ENCODE measurements around the gene KHDC4. TPM values are rescaled to one million over a fixed set of nuclear protein-coding genes. Genes with fewer than 3 reads are reported as not detected.
A peak's percentile ranks its signal among the peaks of the same experiment; 100 is the strongest.
"Not testable (repeated sequence)": the region's sequence is repeated elsewhere in the genome, so short reads cannot be mapped to it uniquely, and the experiment has no call there.

The KHDC4 gene
- total RNA-seq, 2 experiments from 2014 or later = 82.3 to 87.2 TPM

DNA sequence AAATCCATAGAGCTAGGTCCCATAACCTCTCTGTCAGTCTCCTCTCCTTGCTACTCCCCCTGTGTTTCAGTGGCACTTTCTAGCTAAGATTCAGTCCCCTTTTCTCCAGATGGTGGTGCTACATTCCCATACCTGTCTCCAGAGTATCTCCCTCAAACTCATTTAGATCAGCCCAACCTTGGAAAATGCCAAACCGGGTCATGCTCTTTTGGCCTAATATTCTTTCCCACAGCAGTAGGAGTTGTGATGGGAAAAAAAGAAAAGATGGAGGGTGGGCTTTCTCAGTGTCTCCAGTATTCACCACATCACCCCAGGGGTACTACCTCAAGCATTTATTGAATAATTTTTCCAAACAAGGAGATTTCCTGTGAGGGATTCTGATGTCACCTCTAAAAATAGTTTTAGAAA lies 4.0 kb upstream of the KHDC4 start:
- CTCF ChIA-PET = interaction anchor here (0.7 to 5.6 kb wide), 19 partner anchors 8 to 192 kb away, joined by 3 to 135 read pairs (median 4); partner anchors contain the start of gene ARHGEF2

DNA sequence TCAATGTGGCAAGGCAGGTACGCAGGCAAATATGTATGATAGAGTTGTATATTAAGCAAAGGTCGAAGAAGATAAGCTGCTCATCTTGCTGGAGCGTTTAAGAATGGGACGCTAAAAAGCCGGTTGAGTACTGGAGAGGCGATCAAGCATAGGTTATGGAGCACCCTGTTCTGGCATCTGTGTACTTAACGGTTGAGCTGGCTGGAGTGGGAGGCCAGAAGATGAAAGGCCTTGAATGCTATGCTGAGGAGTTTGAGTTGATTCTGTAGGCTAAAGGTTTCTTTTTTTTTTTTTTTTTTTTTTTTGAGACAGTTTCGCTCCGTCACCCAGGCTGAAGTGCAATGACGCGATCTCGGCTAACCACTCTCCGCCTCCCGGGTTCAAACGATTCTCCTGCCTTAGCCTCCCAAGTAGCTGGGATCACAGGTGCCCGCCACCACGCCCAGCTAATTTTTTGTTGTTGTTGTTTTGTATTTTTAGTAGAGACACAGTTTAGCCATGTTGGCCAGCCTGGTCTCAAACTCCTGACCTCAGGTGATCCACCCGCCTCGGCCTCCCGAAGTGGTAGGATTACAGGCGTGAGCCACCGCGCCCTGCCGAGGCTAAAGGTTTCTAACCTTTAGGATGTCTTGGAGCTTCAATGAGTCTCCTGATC lies 850 bp upstream of the KHDC4 start:
- Mint-ChIP-seq H3K27ac (no peak overlapping the region), H3K27me3 (ENCODE audit: low read depth) (no peaks in the 10 kb centered on the region), H3K36me3 (ENCODE audit: low read depth) (peaks cover 26% of the 10 kb centered on the region), H3K4me1 (ENCODE audit: low read depth) (peaks cover 47% of the 10 kb centered on the region), H3K9me3 (no peaks in the 10 kb centered on the region), H3K4me3 (no peak overlapping the region)
- intact Hi-C loops (cut with micrococcal nuclease) = loop anchor here (1.0 kb wide), 10 partner anchors 11 to 403 kb away; partner anchors contain the start of genes ARHGEF2, CCT3, LAMTOR2 and RIT1
- no peak for DNase-seq
- CTCF ChIA-PET = interaction anchor here (0.7 to 4.1 kb wide), 7 partner anchors 10 to 131 kb away, joined by 3 to 36 read pairs (median 5); partner anchors contain the start of gene ARHGEF2

More for the DNA sequence above, 4.0 kb upstream of the KHDC4 start:
- Mint-ChIP-seq H3K27me3 (ENCODE audit: low read depth) (no peaks in the 10 kb centered on the region), H3K36me3 (ENCODE audit: low read depth) (peaks cover 3% of the 10 kb centered on the region), H3K27ac (peak overlapping the region; percentile 78), H3K4me1 (ENCODE audit: low read depth) (peaks cover 48% of the 10 kb centered on the region), H3K4me3 (no peak overlapping the region), H3K9me3 (no peaks in the 10 kb centered on the region)
- intact Hi-C loops (cut with micrococcal nuclease) = loop anchor here (1.0 kb wide), 5 partner anchors 8 to 128 kb away; partner anchors contain the start of gene LAMTOR2
- DNase-seq = peak; percentile 69

DNA sequence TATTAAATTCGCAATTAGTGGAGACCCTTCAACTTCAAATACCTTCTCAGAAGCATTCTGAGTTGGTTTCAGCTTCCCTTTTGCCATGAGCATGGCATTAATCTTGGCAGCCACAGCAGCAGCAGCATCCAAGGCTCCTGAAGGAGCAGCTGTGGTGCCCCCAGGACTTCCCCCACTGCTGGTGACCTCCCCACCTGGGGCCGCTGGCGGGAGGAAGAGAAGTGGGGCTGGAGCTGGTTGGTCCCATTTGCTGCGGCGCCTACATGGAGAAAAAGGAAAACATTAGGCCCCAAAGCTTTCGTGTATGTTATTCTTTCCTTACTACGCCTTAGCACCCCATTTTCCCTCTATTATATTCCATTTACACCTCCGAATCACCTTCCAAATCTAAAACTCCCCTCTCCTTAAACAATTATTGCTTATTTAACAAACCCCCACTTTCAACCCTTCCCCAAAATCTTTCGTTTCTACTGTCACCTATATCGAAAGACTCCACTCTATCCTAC lies 569 bp downstream of the KHDC4 start:
- Mint-ChIP-seq H3K4me1 (ENCODE audit: low read depth) (peaks cover 47% of the 10 kb centered on the region), H3K27me3 (ENCODE audit: low read depth) (no peaks in the 10 kb centered on the region), H3K27ac (no peak overlapping the region), H3K36me3 (ENCODE audit: low read depth) (peaks cover 34% of the 10 kb centered on the region), H3K4me3 (no peak overlapping the region), H3K9me3 (no peaks in the 10 kb centered on the region)
- intact Hi-C loops (cut with micrococcal nuclease) = loop anchor here (1.0 kb wide), 10 partner anchors 13 to 405 kb away; partner anchors contain the start of genes ARHGEF2, CCT3, LAMTOR2 and RIT1
- CTCF ChIA-PET = interaction anchor here (0.6 to 4.1 kb wide), 6 partner anchors 12 to 133 kb away, joined by 3 to 36 read pairs (median 5); no protein-coding TSS in a partner anchor
- DNase-seq = no peak

DNA sequence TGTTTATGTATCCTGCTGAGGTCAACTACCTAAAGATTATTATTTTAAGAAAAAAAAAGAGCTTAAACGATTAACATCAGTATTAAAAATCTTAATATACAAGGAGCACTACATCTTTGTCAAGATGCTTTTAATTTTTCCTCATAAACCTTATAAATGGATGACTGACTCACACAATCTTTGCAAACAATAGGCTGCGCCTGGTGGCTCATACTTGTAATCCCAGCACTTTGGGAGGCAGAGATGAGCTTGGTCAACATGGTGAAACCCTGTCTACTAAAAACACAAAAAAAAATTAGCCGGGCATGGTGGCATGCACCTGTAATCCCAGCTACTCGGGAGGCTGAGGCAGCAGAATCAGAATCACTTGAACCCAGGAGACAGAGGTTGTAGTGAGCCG lies 1.7 kb downstream of the KHDC4 start:
- Mint-ChIP-seq H3K4me1 (ENCODE audit: low read depth) (peaks cover 40% of the 10 kb centered on the region), H3K36me3 (ENCODE audit: low read depth) (peaks cover 41% of the 10 kb centered on the region), H3K27ac (no peak overlapping the region), H3K9me3 (no peaks in the 10 kb centered on the region), H3K4me3 (peak overlapping the region; percentile 56), H3K27me3 (ENCODE audit: low read depth) (no peaks in the 10 kb centered on the region)
- DNase-seq = no peak
- intact Hi-C loops (cut with micrococcal nuclease) = no loop called here
- CTCF ChIA-PET = interaction anchor here (0.6 to 4.1 kb wide), 10 partner anchors 9 to 197 kb away, joined by 3 to 36 read pairs (median 5); no protein-coding TSS in a partner anchor

DNA sequence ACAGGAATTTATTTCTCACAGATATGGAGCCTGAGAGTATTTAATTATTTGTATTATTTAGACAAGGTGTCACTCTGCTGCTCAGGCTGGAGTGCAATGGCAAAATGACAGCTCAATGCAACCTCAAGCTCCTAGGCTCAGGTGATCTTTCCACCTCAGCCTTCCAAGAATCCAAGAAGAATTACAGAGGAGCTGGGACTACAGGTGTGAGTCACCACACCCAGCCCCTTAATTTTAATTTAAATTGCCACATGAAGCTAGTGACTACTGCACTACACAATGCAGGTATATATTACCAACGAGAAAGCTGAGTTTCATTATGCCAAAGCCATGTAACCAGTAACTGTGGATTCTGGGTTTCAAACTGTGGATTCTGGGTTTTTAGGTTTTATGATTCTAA lies 2.1 kb downstream of the KHDC4 start:
- H3K27me3 Mint-ChIP-seq (ENCODE audit: low read depth) = no peaks in the 10 kb centered on the region
- no peak overlapping the region for H3K27ac Mint-ChIP-seq
- CTCF ChIA-PET = interaction anchor here (0.6 to 4.1 kb wide), 9 partner anchors 9 to 198 kb away, joined by 3 to 36 read pairs (median 5); no protein-coding TSS in a partner anchor
- intact Hi-C loops (cut with micrococcal nuclease) = no loop called here
- peaks cover 40% of the 10 kb centered on the region for H3K4me1 Mint-ChIP-seq (ENCODE audit: low read depth)
- no peaks in the 10 kb centered on the region for H3K9me3 Mint-ChIP-seq
- H3K4me3 Mint-ChIP-seq = peak overlapping the region; percentile 34
- H3K36me3 Mint-ChIP-seq (ENCODE audit: low read depth) = peaks cover 41% of the 10 kb centered on the region
- DNase-seq = no peak

DNA sequence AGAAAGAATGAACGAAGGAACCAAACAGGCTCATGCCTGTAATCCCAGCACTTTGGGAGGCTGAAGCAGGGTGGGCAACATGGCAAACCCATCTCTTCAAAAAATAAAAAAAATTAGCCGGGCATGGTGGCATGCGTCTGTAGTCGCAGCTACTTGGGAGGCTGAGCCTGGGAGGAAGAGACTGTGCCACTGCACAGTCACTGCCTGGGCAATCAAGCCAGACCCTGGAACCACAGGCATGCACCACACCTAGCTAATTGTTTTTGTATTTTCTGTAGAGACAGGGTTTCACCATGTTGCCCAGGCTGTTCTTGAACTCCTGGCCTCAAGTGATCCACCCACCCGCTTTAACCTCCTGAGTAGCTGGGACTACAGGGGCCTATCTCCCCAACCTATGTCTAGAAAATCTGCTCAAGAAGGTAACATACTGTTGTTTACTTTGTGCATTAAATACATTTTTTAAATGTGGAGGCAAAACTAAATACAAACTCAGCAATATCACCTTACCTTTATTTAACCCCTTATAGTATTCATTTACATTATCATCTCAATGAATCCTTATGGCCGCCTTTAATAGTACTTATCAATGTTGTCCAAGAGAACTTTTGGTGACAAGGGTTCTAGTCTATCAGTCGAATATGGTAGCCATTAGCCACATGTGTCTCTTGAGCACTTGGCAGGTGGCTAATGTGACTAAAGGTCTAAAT lies 2.7 kb downstream of the KHDC4 start:
- peaks cover 47% of the 10 kb centered on the region for H3K36me3 Mint-ChIP-seq (ENCODE audit: low read depth)

DNA sequence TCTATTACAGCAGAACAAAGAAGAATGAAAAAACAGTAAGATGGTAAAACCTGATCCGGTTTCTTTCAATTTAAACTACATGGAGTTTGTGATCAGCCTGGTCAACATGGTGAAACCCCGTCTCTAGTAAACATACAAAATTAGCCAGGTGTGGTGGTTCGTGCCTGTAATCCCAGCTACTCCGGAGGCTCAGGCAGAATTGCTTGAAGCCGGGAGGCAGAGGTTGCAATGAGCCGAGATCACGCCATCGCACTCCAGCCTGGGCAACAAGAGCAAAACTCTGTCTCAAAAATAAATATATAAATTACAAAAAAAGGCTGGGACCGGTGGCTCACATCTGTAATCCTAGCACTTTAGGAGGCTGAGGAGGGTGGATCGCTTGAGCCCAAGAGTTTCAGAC lies 3.5 kb downstream of the KHDC4 start:
- H3K36me3 Mint-ChIP-seq (ENCODE audit: low read depth) = peaks cover 55% of the 10 kb centered on the region
- H3K9me3 Mint-ChIP-seq; intact Hi-C loops (cut with micrococcal nuclease); DNase-seq; H3K4me3 Mint-ChIP-seq; H3K27me3 Mint-ChIP-seq (ENCODE audit: low read depth); H3K27ac Mint-ChIP-seq: not testable (repeated sequence)
- CTCF ChIA-PET = interaction anchor here (0.6 to 1.6 kb wide), 7 partner anchors 10 to 62 kb away, joined by 3 to 8 read pairs (median 3); no protein-coding TSS in a partner anchor
- peaks cover 40% of the 10 kb centered on the region for H3K4me1 Mint-ChIP-seq (ENCODE audit: low read depth)

More for the DNA sequence above, 2.7 kb downstream of the KHDC4 start:
- peak overlapping the region; percentile 59 for H3K27ac Mint-ChIP-seq
- DNase-seq = no peak
- intact Hi-C loops (cut with micrococcal nuclease) = no loop called here
- H3K4me1 Mint-ChIP-seq (ENCODE audit: low read depth) = peaks cover 40% of the 10 kb centered on the region
- peak overlapping the region; percentile 34 for H3K4me3 Mint-ChIP-seq
- H3K27me3 Mint-ChIP-seq (ENCODE audit: low read depth) = no peaks in the 10 kb centered on the region
- H3K9me3 Mint-ChIP-seq = no peaks in the 10 kb centered on the region
- CTCF ChIA-PET = interaction anchor here (0.6 to 4.1 kb wide), 9 partner anchors 8 to 135 kb away, joined by 3 to 36 read pairs (median 5); no protein-coding TSS in a partner anchor

DNA sequence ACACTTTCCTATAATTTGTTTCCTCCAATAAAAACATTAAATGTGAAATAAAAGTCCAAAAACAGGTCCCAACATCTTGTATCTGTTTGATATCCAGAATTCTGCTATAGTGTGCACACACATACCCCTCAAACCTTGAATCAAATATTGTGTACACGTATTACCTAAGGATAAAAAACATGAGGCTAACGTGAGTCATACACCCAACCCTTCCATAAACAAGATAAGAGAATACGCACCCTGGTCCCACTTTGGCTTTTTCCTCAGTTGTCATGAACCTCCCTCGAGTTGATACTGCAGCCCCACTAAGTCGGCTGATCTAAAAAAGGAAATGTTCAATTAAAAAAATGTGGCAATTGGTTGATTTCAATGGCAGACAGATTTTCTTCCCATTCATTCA lies 5.2 kb downstream of the KHDC4 start:
- DNase-seq = no peak
- intact Hi-C loops (cut with micrococcal nuclease) = no loop called here
- CTCF ChIA-PET = interaction anchor here (1.0 kb wide), 1 partner anchor 20 kb away, joined by 3 read pairs; no protein-coding TSS in a partner anchor
- no peak overlapping the region for H3K4me3 Mint-ChIP-seq
- H3K27me3 Mint-ChIP-seq (ENCODE audit: low read depth) = no peaks in the 10 kb centered on the region
- H3K4me1 Mint-ChIP-seq (ENCODE audit: low read depth) = peaks cover 40% of the 10 kb centered on the region
- H3K9me3 Mint-ChIP-seq = no peaks in the 10 kb centered on the region
- peak overlapping the region; percentile 44 for H3K27ac Mint-ChIP-seq
- H3K36me3 Mint-ChIP-seq (ENCODE audit: low read depth) = peaks cover 61% of the 10 kb centered on the region

DNA sequence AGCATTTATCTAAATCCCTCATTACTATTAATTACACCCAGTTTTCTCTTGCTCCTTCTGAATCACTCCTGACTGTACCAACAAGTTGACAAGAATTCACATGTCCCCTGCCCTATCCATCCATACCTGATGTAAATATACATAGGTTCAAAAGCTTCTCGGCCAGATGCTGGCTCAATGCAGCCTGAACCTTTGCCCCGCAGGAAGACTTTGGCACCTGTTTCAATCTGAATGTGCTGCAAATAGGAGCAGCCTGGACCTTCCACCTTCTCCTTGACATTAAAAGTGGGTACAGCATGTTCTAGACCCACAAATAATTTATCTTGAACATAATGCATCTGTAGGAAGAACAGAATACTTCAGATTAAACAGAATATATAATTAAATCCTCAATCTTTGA lies 8.7 kb downstream of the KHDC4 start:
- no peak overlapping the region for H3K27ac Mint-ChIP-seq
- H3K27me3 Mint-ChIP-seq (ENCODE audit: low read depth) = no peaks in the 10 kb centered on the region
- intact Hi-C loops (cut with micrococcal nuclease) = no loop called here
- no peaks in the 10 kb centered on the region for H3K9me3 Mint-ChIP-seq
- CTCF ChIA-PET = no interaction called here
- H3K4me1 Mint-ChIP-seq (ENCODE audit: low read depth) = peaks cover 21% of the 10 kb centered on the region
- no peak overlapping the region for H3K4me3 Mint-ChIP-seq
- peaks cover 60% of the 10 kb centered on the region for H3K36me3 Mint-ChIP-seq (ENCODE audit: low read depth)
- DNase-seq = no peak

DNA sequence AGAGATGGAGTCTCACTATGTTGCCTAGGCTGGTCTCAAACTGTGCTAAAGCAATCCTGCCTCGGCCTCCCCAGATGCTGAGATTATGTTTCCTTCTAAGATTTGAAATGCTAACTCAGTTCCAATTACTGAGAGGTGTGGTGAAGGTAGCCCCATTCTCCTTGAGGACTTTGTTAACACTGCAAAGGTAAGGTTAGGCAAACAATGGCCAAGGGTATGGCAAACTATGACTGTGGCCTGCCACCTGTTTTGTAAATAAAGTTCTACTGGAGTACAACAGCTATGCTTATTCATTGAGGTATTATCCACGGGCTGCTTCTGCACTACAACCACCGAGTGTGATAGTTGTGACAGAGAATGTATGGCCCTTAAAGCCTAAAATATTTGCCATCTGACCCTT lies 13.5 kb downstream of the KHDC4 start:
- intact Hi-C loops (cut with micrococcal nuclease) = no loop called here
- no peaks in the 10 kb centered on the region for H3K27me3 Mint-ChIP-seq (ENCODE audit: low read depth)
- no peaks in the 10 kb centered on the region for H3K9me3 Mint-ChIP-seq
- H3K4me1 Mint-ChIP-seq (ENCODE audit: low read depth) = peaks cover 11% of the 10 kb centered on the region
- peaks cover 56% of the 10 kb centered on the region for H3K36me3 Mint-ChIP-seq (ENCODE audit: low read depth)
- CTCF ChIA-PET = interaction anchor here (0.6 to 1.5 kb wide), 3 partner anchors 10 to 69 kb away, joined by 3 to 5 read pairs (median 3); no protein-coding TSS in a partner anchor
- no peak overlapping the region for H3K27ac Mint-ChIP-seq
- H3K4me3 Mint-ChIP-seq = no peak overlapping the region
- no peak for DNase-seq

DNA sequence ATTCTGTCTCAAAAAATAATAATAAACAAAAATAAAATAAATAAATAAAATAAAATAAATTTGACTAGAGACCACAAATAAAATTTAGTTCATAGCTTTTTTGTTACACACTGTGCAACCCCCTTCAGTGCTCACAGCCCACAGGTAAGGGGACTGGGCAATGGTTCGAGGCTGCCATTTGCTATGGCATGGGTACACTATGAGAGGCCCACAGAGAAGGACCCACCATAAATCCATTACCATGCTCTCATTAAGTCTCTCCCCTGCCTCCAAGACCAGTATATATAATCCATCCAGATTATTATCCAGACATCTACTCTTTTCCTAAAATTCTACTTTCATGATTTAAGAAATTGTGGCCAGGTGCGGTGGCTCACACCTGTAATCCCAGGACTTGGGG lies 14.4 kb downstream of the KHDC4 start:
- peaks cover 11% of the 10 kb centered on the region for H3K4me1 Mint-ChIP-seq (ENCODE audit: low read depth)
- peaks cover 55% of the 10 kb centered on the region for H3K36me3 Mint-ChIP-seq (ENCODE audit: low read depth)
- H3K27me3 Mint-ChIP-seq (ENCODE audit: low read depth) = no peaks in the 10 kb centered on the region
- intact Hi-C loops (cut with micrococcal nuclease) = loop anchor here (10.0 kb wide), 1 partner anchor 175 kb away; no protein-coding TSS in a partner anchor
- no peak for DNase-seq
- no peak overlapping the region for H3K27ac Mint-ChIP-seq
- no peaks in the 10 kb centered on the region for H3K9me3 Mint-ChIP-seq
- H3K4me3 Mint-ChIP-seq = no peak overlapping the region
- CTCF ChIA-PET = interaction anchor here (0.6 to 0.9 kb wide), 2 partner anchors 13 to 15 kb away, joined by 3 to 5 read pairs; no protein-coding TSS in a partner anchor

DNA sequence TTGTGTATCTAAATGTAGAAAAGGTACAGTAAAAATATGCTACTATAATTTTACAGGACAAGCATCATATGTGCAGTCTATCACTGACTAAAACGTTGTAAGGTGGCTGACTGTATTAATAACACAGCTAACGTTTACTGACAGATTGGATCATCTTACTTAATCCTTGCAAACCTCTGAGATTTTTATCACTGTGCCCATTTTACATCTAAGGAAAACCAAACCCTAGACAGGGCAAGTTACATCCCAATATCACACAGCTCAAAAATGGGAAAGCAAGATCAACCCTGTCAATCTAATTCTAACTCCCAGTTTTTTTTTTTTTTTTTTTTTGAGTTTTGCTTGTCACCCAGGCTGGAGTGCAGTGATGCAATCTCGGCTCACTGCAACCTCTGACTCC lies 15.6 kb downstream of the KHDC4 start:
- no peaks in the 10 kb centered on the region for H3K9me3 Mint-ChIP-seq
- peaks cover 11% of the 10 kb centered on the region for H3K4me1 Mint-ChIP-seq (ENCODE audit: low read depth)
- no peaks in the 10 kb centered on the region for H3K27me3 Mint-ChIP-seq (ENCODE audit: low read depth)
- CTCF ChIA-PET = interaction anchor here (0.9 to 1.2 kb wide), 2 partner anchors 14 to 59 kb away, joined by 4 to 5 read pairs; no protein-coding TSS in a partner anchor
- H3K4me3 Mint-ChIP-seq = no peak overlapping the region
- DNase-seq = no peak
- intact Hi-C loops (cut with micrococcal nuclease) = loop anchor here (10.0 kb wide), 1 partner anchor 174 kb away; no protein-coding TSS in a partner anchor
- no peak overlapping the region for H3K27ac Mint-ChIP-seq
- peaks cover 61% of the 10 kb centered on the region for H3K36me3 Mint-ChIP-seq (ENCODE audit: low read depth)
